GM12878 (cell line): Measurements from ENCODE around the gene DLGAP5. TPM values are rescaled to one million over a fixed set of nuclear protein-coding genes. Genes with fewer than 3 reads are reported as not detected.

Source experiments
- E2F8 ChIP-seq: fragments of 450-650 bp; IDR thresholded peaks from 2 replicates; pipeline ENCODE4 v1.6.1; 2018; ENCODE audit warnings: mild to moderate bottlenecking, low read depth, moderate library complexity; ENCODE audit not compliant: partially characterized antibody
- RELB ChIP-seq: fragments of 450-650 bp; IDR thresholded peaks from 2 replicates; pipeline ENCODE4 v1.6.1; 2017; ENCODE audit warnings: low read depth, mild to moderate bottlenecking, moderate library complexity
- SREBF1 ChIP-seq: IDR thresholded peaks from 2 replicates; pipeline ENCODE4 v1.6.1; 2012; ENCODE audit warnings: mild to moderate bottlenecking, low read length
- ZNF24 ChIP-seq: fragments of 450-650 bp; IDR thresholded peaks from 2 replicates; pipeline ENCODE4 v1.6.1; 2017; ENCODE audit warnings: antibody characterized with exemption, mild to moderate bottlenecking
- polyA plus RNA-seq, 11 experiments: library from polyadenylated mRNA; depleted of rRNA in 4 of 11; unstranded in 6 of 11; stranded (reverse) in 5 of 11; fragments of >200 nt; fragmentation: Nextera tagmentation in 4 of 11; fragmentation: Illumina TruSeq in 1 of 11; extraction: Ambion mirVana in 4 of 11; extraction: Trizol in 1 of 11; gene quantifications; 1 replicate in 1 of 11; 2 replicates in 10 of 11; pipeline versions ENCODE4 v1.2.1 to v1.2.3, GENCODE V29; 2011 to 2016; ENCODE audit warnings: inconsistent platforms in 2 of 11, missing spikeins in 2 of 11, low read depth in 1 of 11
- total RNA-seq, 4 experiments: library from RNA; depleted of rRNA in 3 of 4; stranded (reverse); fragments of >200 nt in 3 of 4; fragmentation: Illumina TruSeq in 1 of 4; extraction: Trizol in 1 of 4; gene quantifications; 2 replicates each; pipeline versions ENCODE4 v1.2.1 to v1.2.3, GENCODE V29; 2013 to 2021
- TF ChIP-seq, protein P1 (sequence below): IDR thresholded peaks from 2 replicates; pipeline ENCODE4 v1.6.1; 2012; ENCODE audit warnings: improper control_type of control experiment, low read depth, low read length; ENCODE audit not compliant: insufficient replicate concordance
- TF ChIP-seq, protein P2 (sequence below): IDR thresholded peaks from 2 replicates; pipeline ENCODE4 v1.6.1; 2011; ENCODE audit warnings: mild to moderate bottlenecking, low read depth, low read length, moderate library complexity; ENCODE audit not compliant: insufficient replicate concordance

The DLGAP5 gene
- total and polyA plus RNA-seq, 10 of the 15 experiments (the other 5 are each of a cell fraction or from before 2014, with no cell fraction given) = 40.9 to 106 (median 67.6) TPM

DNA sequence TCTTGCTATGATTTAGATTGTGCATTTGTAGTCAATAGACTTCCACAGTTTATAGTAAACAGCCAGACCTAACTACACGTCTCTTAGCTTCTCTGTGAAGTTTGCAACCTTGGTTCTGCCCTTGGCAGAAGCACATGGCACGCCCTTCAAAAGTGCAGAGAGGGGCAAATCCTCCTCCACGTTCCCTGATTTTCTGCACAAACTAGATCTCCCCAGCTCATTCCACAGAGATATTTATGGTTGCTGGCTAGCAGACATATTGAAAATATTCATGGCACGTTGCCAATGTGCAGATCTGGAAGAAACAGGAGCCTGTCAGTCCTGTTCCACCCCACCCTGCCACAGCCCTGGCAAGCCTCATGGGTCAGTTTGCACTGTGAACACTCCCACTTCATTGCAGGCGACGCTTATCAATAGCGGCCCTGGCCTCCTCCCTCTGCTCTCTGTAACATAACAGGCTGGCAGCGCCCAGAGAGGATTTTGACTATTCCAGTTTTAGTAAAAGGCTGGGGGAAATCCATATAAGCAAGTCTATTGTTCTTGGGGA is 68.9 kb downstream of the DLGAP5 start (continued):
- TF ChIP-seq, protein P1, sequence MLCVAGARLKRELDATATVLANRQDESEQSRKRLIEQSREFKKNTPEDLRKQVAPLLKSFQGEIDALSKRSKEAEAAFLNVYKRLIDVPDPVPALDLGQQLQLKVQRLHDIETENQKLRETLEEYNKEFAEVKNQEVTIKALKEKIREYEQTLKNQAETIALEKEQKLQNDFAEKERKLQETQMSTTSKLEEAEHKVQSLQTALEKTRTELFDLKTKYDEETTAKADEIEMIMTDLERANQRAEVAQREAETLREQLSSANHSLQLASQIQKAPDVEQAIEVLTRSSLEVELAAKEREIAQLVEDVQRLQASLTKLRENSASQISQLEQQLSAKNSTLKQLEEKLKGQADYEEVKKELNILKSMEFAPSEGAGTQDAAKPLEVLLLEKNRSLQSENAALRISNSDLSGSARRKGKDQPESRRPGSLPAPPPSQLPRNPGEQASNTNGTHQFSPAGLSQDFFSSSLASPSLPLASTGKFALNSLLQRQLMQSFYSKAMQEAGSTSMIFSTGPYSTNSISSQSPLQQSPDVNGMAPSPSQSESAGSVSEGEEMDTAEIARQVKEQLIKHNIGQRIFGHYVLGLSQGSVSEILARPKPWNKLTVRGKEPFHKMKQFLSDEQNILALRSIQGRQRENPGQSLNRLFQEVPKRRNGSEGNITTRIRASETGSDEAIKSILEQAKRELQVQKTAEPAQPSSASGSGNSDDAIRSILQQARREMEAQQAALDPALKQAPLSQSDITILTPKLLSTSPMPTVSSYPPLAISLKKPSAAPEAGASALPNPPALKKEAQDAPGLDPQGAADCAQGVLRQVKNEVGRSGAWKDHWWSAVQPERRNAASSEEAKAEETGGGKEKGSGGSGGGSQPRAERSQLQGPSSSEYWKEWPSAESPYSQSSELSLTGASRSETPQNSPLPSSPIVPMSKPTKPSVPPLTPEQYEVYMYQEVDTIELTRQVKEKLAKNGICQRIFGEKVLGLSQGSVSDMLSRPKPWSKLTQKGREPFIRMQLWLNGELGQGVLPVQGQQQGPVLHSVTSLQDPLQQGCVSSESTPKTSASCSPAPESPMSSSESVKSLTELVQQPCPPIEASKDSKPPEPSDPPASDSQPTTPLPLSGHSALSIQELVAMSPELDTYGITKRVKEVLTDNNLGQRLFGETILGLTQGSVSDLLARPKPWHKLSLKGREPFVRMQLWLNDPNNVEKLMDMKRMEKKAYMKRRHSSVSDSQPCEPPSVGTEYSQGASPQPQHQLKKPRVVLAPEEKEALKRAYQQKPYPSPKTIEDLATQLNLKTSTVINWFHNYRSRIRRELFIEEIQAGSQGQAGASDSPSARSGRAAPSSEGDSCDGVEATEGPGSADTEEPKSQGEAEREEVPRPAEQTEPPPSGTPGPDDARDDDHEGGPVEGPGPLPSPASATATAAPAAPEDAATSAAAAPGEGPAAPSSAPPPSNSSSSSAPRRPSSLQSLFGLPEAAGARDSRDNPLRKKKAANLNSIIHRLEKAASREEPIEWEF = no peak
- no peak for TF ChIP-seq SREBF1
- no peak for TF ChIP-seq RELB
- TF ChIP-seq ZNF24 = no peak
- TF ChIP-seq, protein P2, sequence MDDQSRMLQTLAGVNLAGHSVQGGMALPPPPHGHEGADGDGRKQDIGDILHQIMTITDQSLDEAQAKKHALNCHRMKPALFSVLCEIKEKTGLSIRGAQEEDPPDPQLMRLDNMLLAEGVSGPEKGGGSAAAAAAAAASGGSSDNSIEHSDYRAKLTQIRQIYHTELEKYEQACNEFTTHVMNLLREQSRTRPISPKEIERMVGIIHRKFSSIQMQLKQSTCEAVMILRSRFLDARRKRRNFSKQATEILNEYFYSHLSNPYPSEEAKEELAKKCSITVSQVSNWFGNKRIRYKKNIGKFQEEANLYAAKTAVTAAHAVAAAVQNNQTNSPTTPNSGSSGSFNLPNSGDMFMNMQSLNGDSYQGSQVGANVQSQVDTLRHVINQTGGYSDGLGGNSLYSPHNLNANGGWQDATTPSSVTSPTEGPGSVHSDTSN = no peak
- TF ChIP-seq E2F8 = no peak
